GM12874 (cell line): ENCODE measurements around the gene LONRF2.

ENCODE experiments used
- TF ChIP-seq, protein P1 (sequence below): IDR thresholded peaks from 2 replicates; pipeline ENCODE4 v1.5.1; 2011; ENCODE audit warnings: low read depth, mild to moderate bottlenecking, control low read depth, low read length, moderate library complexity; ENCODE audit not compliant: insufficient read depth

LONRF2 gene

GRCh38 chr2:100265226-100265625 is 57.1 kb downstream of the LONRF2 start:
- TF ChIP-seq, protein P1, sequence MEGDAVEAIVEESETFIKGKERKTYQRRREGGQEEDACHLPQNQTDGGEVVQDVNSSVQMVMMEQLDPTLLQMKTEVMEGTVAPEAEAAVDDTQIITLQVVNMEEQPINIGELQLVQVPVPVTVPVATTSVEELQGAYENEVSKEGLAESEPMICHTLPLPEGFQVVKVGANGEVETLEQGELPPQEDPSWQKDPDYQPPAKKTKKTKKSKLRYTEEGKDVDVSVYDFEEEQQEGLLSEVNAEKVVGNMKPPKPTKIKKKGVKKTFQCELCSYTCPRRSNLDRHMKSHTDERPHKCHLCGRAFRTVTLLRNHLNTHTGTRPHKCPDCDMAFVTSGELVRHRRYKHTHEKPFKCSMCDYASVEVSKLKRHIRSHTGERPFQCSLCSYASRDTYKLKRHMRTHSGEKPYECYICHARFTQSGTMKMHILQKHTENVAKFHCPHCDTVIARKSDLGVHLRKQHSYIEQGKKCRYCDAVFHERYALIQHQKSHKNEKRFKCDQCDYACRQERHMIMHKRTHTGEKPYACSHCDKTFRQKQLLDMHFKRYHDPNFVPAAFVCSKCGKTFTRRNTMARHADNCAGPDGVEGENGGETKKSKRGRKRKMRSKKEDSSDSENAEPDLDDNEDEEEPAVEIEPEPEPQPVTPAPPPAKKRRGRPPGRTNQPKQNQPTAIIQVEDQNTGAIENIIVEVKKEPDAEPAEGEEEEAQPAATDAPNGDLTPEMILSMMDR, result no peak

DNA sequence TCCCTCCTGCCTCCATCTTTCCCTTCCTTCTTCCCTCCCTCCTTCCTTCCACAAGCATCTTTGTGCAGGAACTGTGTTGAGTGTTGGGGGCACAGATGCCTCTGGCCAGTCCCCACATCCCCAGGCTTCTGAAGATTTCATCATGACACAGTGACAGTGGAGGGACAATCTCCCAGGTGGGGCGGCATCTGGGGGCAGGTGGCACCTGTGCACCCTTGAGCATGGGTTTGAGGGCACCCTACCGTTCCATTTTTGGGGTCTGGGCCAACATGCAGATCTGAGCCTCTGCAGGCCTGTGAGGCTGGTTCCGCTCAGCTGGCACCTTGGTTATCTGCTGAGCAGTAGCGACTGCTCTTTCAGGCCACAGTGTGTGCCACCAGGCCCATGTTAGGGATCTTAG is 57.6 kb downstream of the LONRF2 start:
- TF ChIP-seq, protein P1, result no peak

DNA sequence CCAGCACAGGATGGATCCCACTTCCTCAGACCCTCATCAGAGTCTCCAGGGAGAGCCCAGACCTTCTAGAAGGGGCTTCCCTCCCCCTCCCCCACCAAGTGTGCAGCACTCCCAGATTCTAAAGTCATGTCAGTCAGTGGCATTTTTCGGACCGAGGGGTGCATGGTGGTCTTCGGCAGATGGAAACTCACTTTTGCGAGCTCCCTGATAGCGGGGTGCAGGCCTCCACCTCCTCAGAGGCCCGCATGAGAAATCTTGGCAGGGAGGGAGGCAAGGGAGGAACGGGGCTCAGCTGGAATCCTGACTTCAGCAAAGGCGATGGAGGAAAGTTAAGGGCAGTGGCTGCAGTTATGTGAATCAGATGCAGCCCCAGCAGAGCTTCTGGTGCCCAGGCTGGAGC is 58.2 kb downstream of the LONRF2 start:
- TF ChIP-seq, protein P1, result no peak

DNA sequence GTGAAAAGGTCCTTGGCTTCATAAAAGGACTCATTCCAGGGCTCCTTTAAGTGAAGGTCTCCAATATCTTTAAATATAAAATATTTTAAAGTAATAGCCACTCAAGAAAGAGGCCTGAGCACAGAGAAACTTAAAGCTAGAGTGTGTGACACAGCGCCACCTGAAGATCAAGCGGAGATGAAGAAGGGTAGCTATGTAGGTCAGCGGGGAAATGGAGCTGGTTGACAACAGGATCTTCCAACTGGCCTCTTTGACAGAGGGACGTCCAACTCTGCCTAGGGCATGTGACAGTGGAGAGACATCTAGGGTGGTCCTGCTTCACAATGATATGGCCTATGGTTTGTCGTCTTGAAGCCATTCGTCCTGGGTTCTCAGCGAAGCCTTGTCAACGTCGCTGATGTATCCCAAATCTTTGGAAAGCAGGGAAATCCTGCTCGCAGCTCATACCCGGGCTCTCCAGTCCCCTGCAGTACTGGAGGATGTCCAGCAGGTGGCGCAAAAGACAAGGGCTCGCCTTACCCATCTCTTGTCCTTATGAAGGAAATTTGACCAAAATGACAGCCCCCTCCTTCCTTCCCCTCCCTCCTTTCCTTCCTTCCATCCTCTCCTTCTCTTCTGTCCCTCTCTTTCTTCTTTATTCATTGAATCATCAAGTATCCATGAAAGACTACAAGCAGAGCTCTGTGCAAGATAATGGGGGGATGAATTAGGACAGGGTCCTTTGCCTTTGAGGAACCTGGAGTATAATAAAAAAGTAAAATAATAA is 59.6 kb downstream of the LONRF2 start:
- TF ChIP-seq, protein P1, result peak; percentile 93

GRCh38 chr2:100262046-100262445 is 60.3 kb downstream of the LONRF2 start:
- TF ChIP-seq, protein P1, result no peak

GRCh38 chr2:100260712-100261620 is 61.3 kb downstream of the LONRF2 start:
- TF ChIP-seq, protein P1, result peak; percentile 59

GRCh38 chr2:100259106-100259505 is 63.2 kb downstream of the LONRF2 start:
- TF ChIP-seq, protein P1, result no peak
